ENCODE measurements around the gene RCAN2. TPM values are rescaled to one million over a fixed set of nuclear protein-coding genes. Genes with fewer than 3 reads are reported as not detected.
"Not testable (repeated sequence)": the region's sequence is repeated elsewhere in the genome, so short reads cannot be mapped to it uniquely, and the experiment has no call there.

RCAN2 gene
- total RNA-seq, 2 experiments from 2014 or later, result not detected

DNA sequence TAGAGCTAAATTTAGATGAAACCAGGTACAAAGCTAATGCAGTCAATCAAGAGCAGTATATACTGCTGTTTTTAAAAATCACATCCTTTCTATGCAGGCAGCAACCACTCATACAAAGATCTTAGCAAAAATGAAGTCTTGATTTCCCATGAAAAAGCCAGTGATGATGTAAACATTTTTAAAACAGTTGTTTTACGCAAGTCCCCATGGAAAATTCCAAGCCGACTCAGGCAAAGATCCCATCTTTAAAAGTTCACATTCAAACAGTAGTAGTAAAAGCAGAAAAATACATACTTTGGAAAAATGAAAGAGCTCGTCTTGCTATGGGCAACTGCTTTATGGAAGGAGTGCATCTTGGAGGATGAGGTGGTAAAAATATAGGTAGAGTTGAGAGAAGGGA lies 84.0 kb downstream of the RCAN2 start:
- no TSS peak for BruUV-seq (replicated peaks)
- Histone ChIP-seq H3K4me1 (ENCODE audit: insufficient read depth, low read length, poor library complexity, severe bottlenecking) (no peaks in the 10 kb centered on the region), H3K4me2 (ENCODE audit: low read length) (no peak overlapping the region), H3K79me2 (ENCODE audit: insufficient read depth, low read depth, low read length) (no peaks in the 10 kb centered on the region), H3K36me3 (ENCODE audit: insufficient read depth, low read length) (no peaks in the 10 kb centered on the region), H3K27ac (ENCODE audit: low read depth, low read length, poor library complexity, severe bottlenecking) (no peak overlapping the region), H4K20me1 (ENCODE audit: insufficient read depth, low read length) (no peaks in the 10 kb centered on the region), H3K9me2 (ENCODE audit: insufficient read depth, low read length) (no peaks in the 10 kb centered on the region), H3K9me3 (ENCODE audit: low read length) (no peaks in the 10 kb centered on the region), H2AFZ (ENCODE audit: low read length) (no peak overlapping the region), H3K4me3 (ENCODE audit: low read depth, low read length, poor library complexity, severe bottlenecking) (no peak overlapping the region)
- TF ChIP-seq, protein P1, sequence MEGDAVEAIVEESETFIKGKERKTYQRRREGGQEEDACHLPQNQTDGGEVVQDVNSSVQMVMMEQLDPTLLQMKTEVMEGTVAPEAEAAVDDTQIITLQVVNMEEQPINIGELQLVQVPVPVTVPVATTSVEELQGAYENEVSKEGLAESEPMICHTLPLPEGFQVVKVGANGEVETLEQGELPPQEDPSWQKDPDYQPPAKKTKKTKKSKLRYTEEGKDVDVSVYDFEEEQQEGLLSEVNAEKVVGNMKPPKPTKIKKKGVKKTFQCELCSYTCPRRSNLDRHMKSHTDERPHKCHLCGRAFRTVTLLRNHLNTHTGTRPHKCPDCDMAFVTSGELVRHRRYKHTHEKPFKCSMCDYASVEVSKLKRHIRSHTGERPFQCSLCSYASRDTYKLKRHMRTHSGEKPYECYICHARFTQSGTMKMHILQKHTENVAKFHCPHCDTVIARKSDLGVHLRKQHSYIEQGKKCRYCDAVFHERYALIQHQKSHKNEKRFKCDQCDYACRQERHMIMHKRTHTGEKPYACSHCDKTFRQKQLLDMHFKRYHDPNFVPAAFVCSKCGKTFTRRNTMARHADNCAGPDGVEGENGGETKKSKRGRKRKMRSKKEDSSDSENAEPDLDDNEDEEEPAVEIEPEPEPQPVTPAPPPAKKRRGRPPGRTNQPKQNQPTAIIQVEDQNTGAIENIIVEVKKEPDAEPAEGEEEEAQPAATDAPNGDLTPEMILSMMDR (conservative IDR thresholded peaks at IDR 0.05; ENCODE audit: low read length), result no peak
- TF ChIP-seq EZH2phosphoT487 (IDR thresholded peaks at IDR 0.05; ENCODE audit: borderline replicate concordance, low read depth, low read length), result no peak
- ChIA-PET CTCF (ENCODE audit: unreplicated experiment) (no interaction called here), POLR2A (interaction anchor here (0.6 kb wide), 1 partner anchor 243 kb away, joined by 3 read pairs; no protein-coding TSS in a partner anchor)
- intact Hi-C loops (cut with micrococcal nuclease; ENCODE audit: unreplicated experiment), result no loop called here
- no peak for DNase-seq (ENCODE audit: low spot score)

DNA sequence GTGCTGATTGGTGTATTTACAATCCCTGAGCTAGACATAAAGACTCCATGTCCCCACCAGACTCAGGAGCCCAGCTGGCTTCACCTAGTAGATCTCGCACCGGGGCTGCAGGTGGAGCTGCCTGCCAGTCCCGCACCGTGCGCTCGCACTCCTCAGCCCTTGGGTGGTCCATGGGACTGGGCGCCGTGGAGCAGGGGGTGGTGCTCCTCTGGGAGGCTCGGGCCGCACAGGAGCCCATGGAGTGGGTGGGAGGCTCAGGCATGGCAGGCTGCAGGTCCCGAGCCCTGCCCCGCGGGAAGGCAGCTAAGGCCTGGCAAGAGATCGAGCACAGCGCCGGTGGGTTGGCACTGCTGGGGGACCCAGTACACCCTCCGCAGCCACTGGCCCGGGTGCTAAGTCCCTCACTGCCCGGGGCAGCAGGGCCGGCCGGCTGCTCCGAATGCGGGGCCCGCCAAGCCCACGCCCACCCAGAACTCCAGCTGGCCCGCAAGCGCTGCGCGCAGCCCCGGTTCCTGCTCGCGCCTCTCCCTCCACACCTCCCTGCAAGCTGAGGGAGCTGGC lies 85.5 kb downstream of the RCAN2 start:
- H3K79me2 ChIP-seq (ENCODE audit: insufficient read depth, low read depth, low read length); CTCF ChIA-PET (ENCODE audit: unreplicated experiment); H3K4me1 ChIP-seq (ENCODE audit: insufficient read depth, low read length, poor library complexity, severe bottlenecking); H2AFZ ChIP-seq (ENCODE audit: low read length); H3K9me2 ChIP-seq (ENCODE audit: insufficient read depth, low read length); H4K20me1 ChIP-seq (ENCODE audit: insufficient read depth, low read length); H3K4me3 ChIP-seq (ENCODE audit: low read depth, low read length, poor library complexity, severe bottlenecking); H3K4me2 ChIP-seq (ENCODE audit: low read length); H3K9me3 ChIP-seq (ENCODE audit: low read length); BruUV-seq (replicated peaks); DNase-seq (ENCODE audit: low spot score); intact Hi-C loops (cut with micrococcal nuclease; ENCODE audit: unreplicated experiment); H3K36me3 ChIP-seq (ENCODE audit: insufficient read depth, low read length); H3K27ac ChIP-seq (ENCODE audit: low read depth, low read length, poor library complexity, severe bottlenecking): not testable (repeated sequence)
- POLR2A ChIA-PET, result interaction anchor here (1.8 kb wide), 1 partner anchor 185 kb away, joined by 4 read pairs; no protein-coding TSS in a partner anchor

- no peak for DNase-seq (ENCODE audit: low spot score)
- H2AFZ ChIP-seq (ENCODE audit: low read length), result no peak overlapping the region
- BruUV-seq (replicated peaks), result no TSS peak
- H3K4me2 ChIP-seq (ENCODE audit: low read length), result no peak overlapping the region
- ChIA-PET CTCF (ENCODE audit: unreplicated experiment) (no interaction called here), POLR2A (no interaction called here)
- no peaks in the 10 kb centered on the region for H3K36me3 ChIP-seq (ENCODE audit: insufficient read depth, low read length)
- no peak for TF ChIP-seq EZH2phosphoT487 (IDR thresholded peaks at IDR 0.05; ENCODE audit: borderline replicate concordance, low read depth, low read length)
- TF ChIP-seq, protein P1 (conservative IDR thresholded peaks at IDR 0.05; ENCODE audit: low read length), result no peak
- intact Hi-C loops (cut with micrococcal nuclease; ENCODE audit: unreplicated experiment), result no loop called here
- H3K4me3 ChIP-seq (ENCODE audit: low read depth, low read length, poor library complexity, severe bottlenecking), result no peak overlapping the region
- no peaks in the 10 kb centered on the region for H3K9me2 ChIP-seq (ENCODE audit: insufficient read depth, low read length)
- no peak overlapping the region for H3K27ac ChIP-seq (ENCODE audit: low read depth, low read length, poor library complexity, severe bottlenecking)
- no peaks in the 10 kb centered on the region for H3K9me3 ChIP-seq (ENCODE audit: low read length)
- no peaks in the 10 kb centered on the region for H4K20me1 ChIP-seq (ENCODE audit: insufficient read depth, low read length)
- H3K4me1 ChIP-seq (ENCODE audit: insufficient read depth, low read length, poor library complexity, severe bottlenecking), result no peaks in the 10 kb centered on the region
- no peaks in the 10 kb centered on the region for H3K79me2 ChIP-seq (ENCODE audit: insufficient read depth, low read depth, low read length)
These were observed 90.4 kb downstream of the RCAN2 start for GRCh38 chr6:46400898-46401297.

Measured in OCI-LY7 (cell line).